Activated CD8-positive, alpha-beta T cell treated with anti-CD3 and anti-CD28 coated beads for 36 hours (primary cell): ENCODE data around the gene PTK7. TPM values are rescaled to one million over a fixed set of nuclear protein-coding genes. Genes with fewer than 3 reads are reported as not detected.

Source experiments
- ATAC-seq: fragments of 200-7000 bp; cut with Tn5 transposase; one replicate; pipeline ENCODE4 v1.10.0; 2021; ENCODE audit warnings: mild to moderate bottlenecking, moderate library complexity
- CTCF ChIA-PET: fragments of 350-600 bp; sonication (Branson Sonifier 250); formaldehyde crosslinking; loops from one replicate; lab custom pipeline; 2021; ENCODE audit warnings: antibody characterized with exemption; lab: Charles Lee
- POLR2A ChIA-PET: fragments of 350-600 bp; sonication (Branson Sonifier 250); formaldehyde crosslinking; loops from one replicate; lab custom pipeline; 2021; ENCODE audit warnings: antibody characterized with exemption; lab: Charles Lee
- DNase-seq: peaks from one replicate; pipeline ENCODE4 v3.0.0-alpha.2; 2020
- H3K27ac Mint-ChIP-seq: one replicate; pipeline ENCODE4 v1.8.0; 2021; ENCODE audit warnings: mild to moderate bottlenecking, mixed read lengths
- H3K27me3 Mint-ChIP-seq: one replicate; pipeline ENCODE4 v1.8.0; 2021; ENCODE audit warnings: mixed read lengths
- H3K36me3 Mint-ChIP-seq: one replicate; pipeline ENCODE4 v1.8.0; 2021; ENCODE audit warnings: low read depth, mixed read lengths
- H3K4me1 Mint-ChIP-seq: one replicate; pipeline ENCODE4 v1.8.0; 2021; ENCODE audit warnings: low read depth, mixed read lengths
- H3K4me3 Mint-ChIP-seq: one replicate; pipeline ENCODE4 v1.8.0; 2021; ENCODE audit warnings: mild to moderate bottlenecking, moderate library complexity, mixed read lengths
- H3K9me3 Mint-ChIP-seq: one replicate; pipeline ENCODE4 v1.8.0; 2021; ENCODE audit warnings: mixed read lengths
- intact Hi-C: fragments of 100-400 bp; cut with micrococcal nuclease; formaldehyde crosslinking; loops from one replicate; pipeline ENCODE4 v1.10.0; 2022
- total RNA-seq, 2 experiments: library from RNA; stranded (reverse); gene quantifications; one replicate each; pipeline ENCODE4 v1.2.3, GENCODE V29; 2021
- TF ChIP-seq, protein P1 (sequence below): fragments of 200-600 bp; IDR thresholded peaks from one replicate; pipeline ENCODE4 v1.8.0; 2022; ENCODE audit warnings: antibody characterized with exemption, mild to moderate bottlenecking

PTK7 gene
- total RNA-seq, 2 experiments from 2014 or later: 3.8 to 4.1 TPM

DNA sequence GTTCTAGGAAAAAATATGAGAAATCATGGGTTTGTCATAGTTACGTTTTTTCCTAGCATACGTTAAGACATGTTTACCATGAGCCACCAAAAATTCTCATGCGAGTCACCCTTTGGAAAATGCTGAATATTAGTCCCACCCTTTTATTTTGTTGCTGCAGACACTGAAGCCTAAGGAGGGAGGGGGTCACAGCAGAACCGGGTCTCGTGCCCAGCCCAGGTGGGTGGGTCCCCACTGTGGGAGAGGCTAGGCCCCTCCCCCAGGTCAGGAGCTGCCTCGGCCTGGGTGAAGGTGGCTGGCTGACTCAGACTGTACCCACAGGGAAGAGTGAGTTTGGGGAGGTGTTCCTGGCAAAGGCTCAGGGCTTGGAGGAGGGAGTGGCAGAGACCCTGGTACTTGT, 68.8 kb downstream of the PTK7 start:
- intact Hi-C loops: loop anchor here (5.0 kb wide), 1 partner anchor 243 kb away; no protein-coding TSS in a partner anchor
- no peak overlapping the region for H3K27ac Mint-ChIP-seq
- no peaks in the 10 kb centered on the region for H3K36me3 Mint-ChIP-seq
- H3K27me3 Mint-ChIP-seq: no peaks in the 10 kb centered on the region
- TF ChIP-seq, protein P1, sequence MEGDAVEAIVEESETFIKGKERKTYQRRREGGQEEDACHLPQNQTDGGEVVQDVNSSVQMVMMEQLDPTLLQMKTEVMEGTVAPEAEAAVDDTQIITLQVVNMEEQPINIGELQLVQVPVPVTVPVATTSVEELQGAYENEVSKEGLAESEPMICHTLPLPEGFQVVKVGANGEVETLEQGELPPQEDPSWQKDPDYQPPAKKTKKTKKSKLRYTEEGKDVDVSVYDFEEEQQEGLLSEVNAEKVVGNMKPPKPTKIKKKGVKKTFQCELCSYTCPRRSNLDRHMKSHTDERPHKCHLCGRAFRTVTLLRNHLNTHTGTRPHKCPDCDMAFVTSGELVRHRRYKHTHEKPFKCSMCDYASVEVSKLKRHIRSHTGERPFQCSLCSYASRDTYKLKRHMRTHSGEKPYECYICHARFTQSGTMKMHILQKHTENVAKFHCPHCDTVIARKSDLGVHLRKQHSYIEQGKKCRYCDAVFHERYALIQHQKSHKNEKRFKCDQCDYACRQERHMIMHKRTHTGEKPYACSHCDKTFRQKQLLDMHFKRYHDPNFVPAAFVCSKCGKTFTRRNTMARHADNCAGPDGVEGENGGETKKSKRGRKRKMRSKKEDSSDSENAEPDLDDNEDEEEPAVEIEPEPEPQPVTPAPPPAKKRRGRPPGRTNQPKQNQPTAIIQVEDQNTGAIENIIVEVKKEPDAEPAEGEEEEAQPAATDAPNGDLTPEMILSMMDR: no peak
- CTCF ChIA-PET: interaction anchor here (1.8 to 3.0 kb wide), 5 partner anchors 12 to 253 kb away, joined by 8 to 28 read pairs (median 11); partner anchors contain the start of gene CNPY3
- ATAC-seq (no peak), DNase-seq (no peak)
- H3K4me3 Mint-ChIP-seq: no peak overlapping the region
- H3K9me3 Mint-ChIP-seq: no peaks in the 10 kb centered on the region
- peaks cover 24% of the 10 kb centered on the region for H3K4me1 Mint-ChIP-seq
- POLR2A ChIA-PET: no interaction called here

DNA sequence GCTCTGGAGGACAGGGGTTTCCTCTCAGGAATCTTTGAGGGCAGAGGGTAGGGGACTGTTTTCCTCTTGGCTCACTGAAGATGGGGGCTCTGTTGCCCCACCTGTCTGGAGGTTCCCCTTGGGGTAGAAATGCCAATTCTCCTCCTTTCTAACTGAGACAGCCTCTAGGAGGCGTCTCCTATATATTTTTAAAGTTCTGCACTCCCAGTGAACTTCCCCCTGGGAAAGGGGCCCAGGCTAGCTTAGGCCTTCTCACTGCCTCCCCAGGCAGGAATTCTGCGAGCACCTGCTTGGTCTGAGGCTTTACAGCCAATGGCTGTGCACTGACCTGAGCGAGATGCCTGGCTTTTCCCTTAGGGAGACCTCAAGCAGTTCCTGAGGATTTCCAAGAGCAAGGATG, 70.1 kb downstream of the PTK7 start:
- POLR2A ChIA-PET: interaction anchor here (0.9 kb wide), 1 partner anchor 256 kb away, joined by 3 read pairs; a partner anchor contains a TSS
- Mint-ChIP-seq H3K36me3 (no peaks in the 10 kb centered on the region), H3K4me3 (no peak overlapping the region), H3K27ac (no peak overlapping the region), H3K27me3 (no peaks in the 10 kb centered on the region), H3K4me1 (peaks cover 21% of the 10 kb centered on the region), H3K9me3 (no peaks in the 10 kb centered on the region)
- TF ChIP-seq, protein P1: no peak
- DNase-seq (no peak), ATAC-seq (no peak)
- intact Hi-C loops: no loop called here
- CTCF ChIA-PET: no interaction called here

DNA sequence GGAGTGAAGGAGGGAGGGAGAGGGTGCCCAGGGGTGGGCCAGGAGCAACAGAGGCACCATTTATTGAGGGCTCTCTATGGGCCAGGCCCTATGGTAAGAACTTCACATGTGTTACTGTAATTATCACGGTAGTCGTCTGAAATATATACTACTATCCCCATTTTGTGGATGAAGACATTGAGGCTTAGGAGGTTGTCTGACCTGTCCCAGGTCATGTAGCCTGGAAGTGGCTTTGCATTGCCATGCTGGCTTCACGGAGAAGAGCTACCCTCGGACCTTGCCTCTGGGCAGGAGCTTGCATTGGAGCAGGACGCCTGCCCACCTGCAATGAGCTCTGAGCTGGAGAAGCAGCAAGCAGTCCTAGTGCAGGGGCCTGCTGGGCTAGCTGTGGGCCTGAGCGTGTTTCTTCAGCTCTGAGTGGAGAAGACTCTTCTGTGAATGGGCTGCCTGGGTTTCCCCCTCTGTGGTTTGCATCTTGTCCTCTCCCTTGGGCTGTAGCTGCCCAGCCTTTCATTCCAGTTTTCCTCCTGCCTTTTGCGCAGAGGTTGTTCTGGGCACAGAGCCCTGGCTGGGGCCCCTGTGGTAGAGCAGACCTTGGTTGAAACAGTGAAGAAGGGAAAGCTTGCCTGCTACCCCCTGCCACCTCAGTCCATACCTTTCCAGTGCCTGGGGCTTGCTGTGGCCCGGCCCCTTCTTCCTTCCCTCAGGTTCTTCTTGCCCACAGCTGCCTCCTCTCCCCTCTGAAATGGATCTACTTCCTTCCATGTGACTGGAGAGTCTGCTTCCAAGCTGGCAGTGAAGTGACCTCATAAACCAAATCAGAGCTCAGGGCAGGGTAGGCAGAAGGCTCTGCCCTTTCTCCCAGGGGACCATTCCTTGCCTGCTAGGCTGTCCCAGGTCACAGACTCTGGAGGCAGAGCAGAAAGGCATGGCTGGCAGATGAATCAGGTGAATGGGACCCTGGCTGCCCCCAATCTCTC, 70.9 kb downstream of the PTK7 start:
- no peak for ATAC-seq
- intact Hi-C loops: no loop called here
- Mint-ChIP-seq H3K9me3 (no peaks in the 10 kb centered on the region), H3K27ac (no peak overlapping the region), H3K27me3 (no peaks in the 10 kb centered on the region), H3K4me3 (no peak overlapping the region), H3K4me1 (peaks cover 18% of the 10 kb centered on the region), H3K36me3 (no peaks in the 10 kb centered on the region)
- TF ChIP-seq, protein P1: no peak
- DNase-seq: no peak
- CTCF ChIA-PET: no interaction called here
- POLR2A ChIA-PET: interaction anchor here (0.9 kb wide), 2 partner anchors 12 to 257 kb away, joined by 3 to 4 read pairs; a partner anchor contains a TSS

DNA sequence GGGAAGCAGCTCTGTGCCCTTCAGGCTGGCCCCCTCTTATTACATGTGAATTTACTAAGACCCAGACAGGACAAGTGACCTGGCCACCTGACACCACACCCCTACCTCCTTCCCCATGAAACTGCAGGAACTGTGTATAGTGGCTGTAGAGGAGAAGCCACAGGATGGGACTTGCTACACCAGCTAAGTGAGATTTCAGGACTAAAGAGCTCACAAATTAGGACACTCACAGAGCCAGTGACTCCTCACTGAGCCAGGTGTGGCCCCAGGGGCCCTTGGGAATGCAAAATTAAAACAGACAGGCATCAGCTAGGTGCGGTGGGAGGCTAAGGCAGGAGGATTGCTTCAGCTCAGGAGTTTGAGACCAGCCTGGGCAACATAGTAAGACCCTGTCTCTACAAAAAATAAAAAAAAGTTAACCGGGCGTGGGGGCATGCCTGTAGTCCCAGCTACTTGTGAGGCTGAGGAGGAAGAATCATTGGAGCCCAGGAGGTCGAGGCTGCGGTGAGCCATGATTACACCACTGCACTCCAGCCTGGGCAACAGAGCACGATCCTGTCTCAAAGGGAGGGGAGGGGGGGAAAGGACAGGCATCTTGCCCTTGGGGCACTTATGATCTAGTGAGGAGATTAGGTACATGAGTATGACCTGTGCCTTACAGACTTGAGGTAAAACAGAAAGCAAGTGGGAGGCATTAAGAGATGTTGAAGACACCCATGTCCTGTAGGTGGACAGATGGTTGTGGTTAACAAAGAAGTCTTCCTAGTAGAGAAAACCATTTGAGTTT, 71.8 kb downstream of the PTK7 start:
- H3K4me1 Mint-ChIP-seq: peaks cover 9% of the 10 kb centered on the region
- POLR2A ChIA-PET: interaction anchor here (0.9 kb wide), 1 partner anchor 11 kb away, joined by 4 read pairs; no protein-coding TSS in a partner anchor
- DNase-seq (no peak), ATAC-seq (no peak)
- H3K36me3 Mint-ChIP-seq: no peaks in the 10 kb centered on the region
- H3K4me3 Mint-ChIP-seq: no peak overlapping the region
- CTCF ChIA-PET: no interaction called here
- intact Hi-C loops: no loop called here
- H3K27ac Mint-ChIP-seq: no peak overlapping the region
- TF ChIP-seq, protein P1: no peak
- no peaks in the 10 kb centered on the region for H3K9me3 Mint-ChIP-seq
- H3K27me3 Mint-ChIP-seq: no peaks in the 10 kb centered on the region
